Left ventricle myocardium inferior (tissue), 1 donor: Measurements from ENCODE around the gene QRICH2. TPM values are rescaled to one million over a fixed set of nuclear protein-coding genes. Genes with fewer than 3 reads are reported as not detected.

Experiments used
- DNase-seq: peaks from one replicate; pipeline ENCODE4 v3.0.0-alpha.2; 2020
- H3K27ac ChIP-seq: fragments of 200-600 bp; replicated peaks from 2 replicates; pipeline ENCODE4 v1.8.0; 2021
- H3K27me3 ChIP-seq: fragments of 200-600 bp; 2 replicates; pipeline ENCODE4 v1.8.0; 2021; ENCODE audit warnings: low read depth
- H3K36me3 ChIP-seq: fragments of 200-600 bp; 2 replicates; pipeline ENCODE4 v1.8.0; 2021
- H3K4me1 ChIP-seq: fragments of 200-600 bp; 2 replicates; pipeline ENCODE4 v1.8.0; 2021
- H3K4me3 ChIP-seq: fragments of 200-600 bp; 2 replicates; pipeline ENCODE4 v1.8.0; 2021; ENCODE audit warnings: mild to moderate bottlenecking, moderate library complexity
- H3K9me3 ChIP-seq: fragments of 200-600 bp; replicated peaks from 2 replicates; pipeline ENCODE4 v1.8.0; 2021
- CTCF ChIP-seq: fragments of 200-600 bp; IDR thresholded peaks from 2 replicates; pipeline ENCODE4 v1.8.0; 2021; ENCODE audit warnings: antibody characterized with exemption, mild to moderate bottlenecking, borderline replicate concordance
- intact Hi-C: fragments of 100-400 bp; cut with micrococcal nuclease; formaldehyde crosslinking; loops from one replicate; pipeline ENCODE4 v1.11.0; 2022
- total RNA-seq: library from RNA; stranded (reverse); fragmentation: NEBNext Ultra II Directional; extraction: Animal tissue kit (Norgen Biotek cat#: 25700); gene quantifications from one replicate; pipeline ENCODE4 v1.2.1, GENCODE V29; 2021
- donor health status: DM: no; HTN: yes; CAD: no; lungs with severe emphysema.

QRICH2 gene
- total RNA-seq, 1 donor from 2014 or later, result 2.4 TPM

- no peaks in the 10 kb centered on the region for H3K27me3 ChIP-seq
- no peaks in the 10 kb centered on the region for H3K9me3 ChIP-seq
- intact Hi-C loops, result loop anchor here (10.0 kb wide), 1 partner anchor 88 kb away; no protein-coding TSS in a partner anchor
- peak overlapping the region; percentile 63 for H3K27ac ChIP-seq
- H3K4me1 ChIP-seq, result peaks cover 62% of the 10 kb centered on the region
- no peak for TF ChIP-seq CTCF
- peak overlapping the region; percentile 59 for H3K4me3 ChIP-seq
- no peak for DNase-seq
- H3K36me3 ChIP-seq, result peaks cover 15% of the 10 kb centered on the region
Observed at GRCh38 chr17:76272541-76273444, 35.3 kb downstream of the QRICH2 start.

- intact Hi-C loops, result loop anchor here (10.0 kb wide), 1 partner anchor 87 kb away; no protein-coding TSS in a partner anchor
- H3K27ac ChIP-seq, result peak overlapping the region; percentile 63
Observed at GRCh38 chr17:76271669-76272540, 36.2 kb downstream of the QRICH2 start.

GRCh38 chr17:76270770-76271668, 37.1 kb downstream of the QRICH2 start:
- Histone ChIP-seq H3K9me3 (no peaks in the 10 kb centered on the region), H3K36me3 (peaks cover 15% of the 10 kb centered on the region), H3K27ac (peak overlapping the region; percentile 96), H3K4me3 (peak overlapping the region; percentile 59), H3K27me3 (no peaks in the 10 kb centered on the region), H3K4me1 (peaks cover 80% of the 10 kb centered on the region)
- intact Hi-C loops, result loop anchor here (10.0 kb wide), 1 partner anchor 86 kb away; no protein-coding TSS in a partner anchor
- TF ChIP-seq CTCF, result no peak
- no peak for DNase-seq

More at GRCh38 chr17:76271669-76272540, 36.2 kb downstream of the QRICH2 start:
- no peak for TF ChIP-seq CTCF
- H3K36me3 ChIP-seq, result peaks cover 15% of the 10 kb centered on the region
- no peaks in the 10 kb centered on the region for H3K27me3 ChIP-seq
- DNase-seq, result no peak
- peaks cover 71% of the 10 kb centered on the region for H3K4me1 ChIP-seq
- no peaks in the 10 kb centered on the region for H3K9me3 ChIP-seq
- peak overlapping the region; percentile 59 for H3K4me3 ChIP-seq

GRCh38 chr17:76270127-76270592, 37.9 kb downstream of the QRICH2 start:
- no peak for TF ChIP-seq CTCF
- Histone ChIP-seq H3K9me3 (no peaks in the 10 kb centered on the region), H3K27ac (peak overlapping the region; percentile 96), H3K36me3 (peaks cover 15% of the 10 kb centered on the region), H3K4me3 (no peak overlapping the region), H3K27me3 (no peaks in the 10 kb centered on the region), H3K4me1 (peaks cover 85% of the 10 kb centered on the region)
- no peak for DNase-seq
- intact Hi-C loops, result loop anchor here (10.0 kb wide), 1 partner anchor 85 kb away; no protein-coding TSS in a partner anchor
